HG03060 (cell line): ENCODE data around the gene CEP295NL.
"Not testable (repeated sequence)": the region's sequence is repeated elsewhere in the genome, so short reads cannot be mapped to it uniquely, and the experiment has no call there.

Experiments used
- ATAC-seq: cut with Tn5 transposase; IDR thresholded peaks from one replicate; pipeline ENCODE4 v1.9.1; 2021; ENCODE audit warnings: low read depth, moderate number of reproducible peaks; ENCODE audit not compliant: unreplicated experiment

CEP295NL gene

GRCh38 chr17:78903101-78903779 is at the start of gene CEP295NL:
Gene CEP295NL, minus strand, starts transcription at chr17:78903201. Its CDS starts 1,373 bp downstream, at chr17:78901828.
- no peak for ATAC-seq

- no peak for ATAC-seq
Measured at GRCh38 chr17:78952706-78953105, 49.7 kb upstream of the CEP295NL start.

- ATAC-seq, result no peak
Measured at GRCh38 chr17:78951967-78952551, 49.1 kb upstream of the CEP295NL start.

- ATAC-seq, result no peak
Measured at GRCh38 chr17:78950870-78951269, 47.9 kb upstream of the CEP295NL start.

- ATAC-seq, result no peak
Measured at GRCh38 chr17:78947235-78948149, 44.5 kb upstream of the CEP295NL start.

GRCh38 chr17:78946631-78947030 is 43.6 kb upstream of the CEP295NL start:
- ATAC-seq, result no peak

- ATAC-seq, result no peak
Measured at GRCh38 chr17:78946131-78946530, 43.1 kb upstream of the CEP295NL start.

DNA sequence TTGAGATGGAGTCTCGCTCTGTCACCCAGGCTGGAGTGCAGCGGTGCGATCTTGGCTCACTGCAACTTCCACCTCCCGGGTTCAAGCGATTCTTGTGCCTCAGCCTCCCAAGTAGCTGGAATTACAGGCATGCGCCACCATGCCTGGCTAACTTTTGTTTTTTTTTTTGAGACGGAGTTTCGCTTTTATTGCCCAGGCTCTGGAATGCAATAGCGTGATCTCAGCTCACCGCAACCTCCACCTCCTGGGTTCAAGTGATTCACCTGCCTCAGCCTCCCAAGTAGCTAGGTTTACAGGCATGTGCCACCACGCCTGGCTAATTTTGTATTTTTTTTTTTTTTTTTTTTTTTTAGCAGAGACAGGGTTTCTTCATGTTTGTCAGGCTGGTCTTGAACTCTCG is 42.5 kb upstream of the CEP295NL start:
- ATAC-seq, result not testable (repeated sequence)

DNA sequence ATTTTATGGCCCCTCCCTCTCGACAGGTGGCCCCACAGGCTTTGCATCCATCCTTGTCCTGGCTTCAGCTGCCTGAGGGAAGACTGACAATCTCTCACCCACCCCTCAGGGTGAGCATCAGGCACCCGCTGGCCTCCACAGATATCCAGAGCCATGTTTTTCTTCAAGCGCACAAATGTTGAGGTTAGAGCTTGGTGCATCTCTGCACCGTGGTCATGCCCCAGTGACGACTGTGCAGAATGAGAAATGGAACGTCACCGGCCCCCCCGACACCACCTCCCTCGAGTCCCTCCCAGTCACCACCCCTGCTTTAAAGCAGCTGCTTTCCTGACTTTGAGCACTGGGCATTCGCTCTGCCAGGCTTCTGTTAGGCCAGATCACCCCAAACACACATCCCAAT is 42.0 kb upstream of the CEP295NL start:
- ATAC-seq, result no peak

- no peak for ATAC-seq
Measured at GRCh38 chr17:78944026-78944425, 41.0 kb upstream of the CEP295NL start.

DNA sequence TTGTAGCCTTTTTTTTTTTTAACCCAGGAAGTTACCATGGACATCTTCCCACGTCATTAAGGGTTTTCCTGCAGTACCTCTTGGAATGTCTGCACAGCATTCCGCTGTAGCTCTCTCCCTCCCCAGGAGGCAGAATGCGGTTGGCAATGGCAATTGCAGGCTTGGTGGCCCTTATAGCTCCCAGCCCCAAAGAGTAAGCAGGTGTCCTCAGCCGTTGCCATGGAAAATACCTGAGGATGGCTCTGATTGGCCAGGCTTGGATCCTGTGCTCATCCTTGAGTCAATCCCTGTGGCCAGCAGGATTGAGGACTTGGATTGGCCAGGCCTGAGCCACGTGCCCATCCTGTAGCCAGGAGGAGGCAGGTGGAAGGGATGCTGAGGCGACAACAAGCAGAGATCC is 37.7 kb upstream of the CEP295NL start:
- no peak for ATAC-seq

GRCh38 chr17:78940258-78940657 is 37.3 kb upstream of the CEP295NL start:
- ATAC-seq, result no peak

DNA sequence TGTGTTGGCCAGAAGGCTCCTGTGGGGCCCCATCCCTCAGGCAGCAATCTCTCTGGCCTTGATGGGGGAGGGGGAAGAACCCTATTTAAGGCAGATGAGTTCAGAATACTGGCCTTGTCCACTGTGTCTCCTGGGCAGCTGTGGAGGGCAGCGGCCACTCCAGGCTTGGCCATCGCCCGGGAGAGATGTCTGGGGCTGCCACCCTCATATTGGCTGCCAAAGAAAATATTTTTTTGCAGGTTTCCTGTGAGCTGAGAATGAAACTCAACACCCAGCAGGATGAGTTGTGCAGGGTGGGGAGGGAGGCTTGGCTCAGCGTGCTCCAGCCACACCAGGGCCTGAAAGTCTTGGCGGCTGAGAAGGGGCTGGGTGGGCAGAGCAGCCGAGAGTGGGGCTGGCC is 36.6 kb upstream of the CEP295NL start:
- no peak for ATAC-seq

DNA sequence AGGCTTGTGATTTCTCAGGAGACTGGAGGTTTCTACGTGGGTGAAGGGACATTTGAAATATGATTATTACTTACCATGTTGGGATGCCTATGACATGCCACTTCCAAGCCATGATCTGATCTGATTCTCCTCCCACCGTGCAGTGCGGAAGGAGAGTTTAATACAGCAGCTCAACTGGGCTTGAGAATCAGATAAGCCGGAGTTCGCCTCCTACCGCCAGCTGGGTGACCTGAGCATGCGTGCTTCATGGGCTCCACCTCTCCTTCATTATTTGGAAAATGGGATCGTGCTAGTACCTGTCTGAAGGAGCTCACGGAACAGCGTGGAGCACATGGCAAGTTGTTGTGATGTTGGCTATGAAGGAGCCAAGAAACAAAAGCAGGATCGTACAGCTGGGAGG is 34.6 kb upstream of the CEP295NL start:
- ATAC-seq, result no peak

GRCh38 chr17:78935419-78936323 is 32.7 kb upstream of the CEP295NL start:
- no peak for ATAC-seq

DNA sequence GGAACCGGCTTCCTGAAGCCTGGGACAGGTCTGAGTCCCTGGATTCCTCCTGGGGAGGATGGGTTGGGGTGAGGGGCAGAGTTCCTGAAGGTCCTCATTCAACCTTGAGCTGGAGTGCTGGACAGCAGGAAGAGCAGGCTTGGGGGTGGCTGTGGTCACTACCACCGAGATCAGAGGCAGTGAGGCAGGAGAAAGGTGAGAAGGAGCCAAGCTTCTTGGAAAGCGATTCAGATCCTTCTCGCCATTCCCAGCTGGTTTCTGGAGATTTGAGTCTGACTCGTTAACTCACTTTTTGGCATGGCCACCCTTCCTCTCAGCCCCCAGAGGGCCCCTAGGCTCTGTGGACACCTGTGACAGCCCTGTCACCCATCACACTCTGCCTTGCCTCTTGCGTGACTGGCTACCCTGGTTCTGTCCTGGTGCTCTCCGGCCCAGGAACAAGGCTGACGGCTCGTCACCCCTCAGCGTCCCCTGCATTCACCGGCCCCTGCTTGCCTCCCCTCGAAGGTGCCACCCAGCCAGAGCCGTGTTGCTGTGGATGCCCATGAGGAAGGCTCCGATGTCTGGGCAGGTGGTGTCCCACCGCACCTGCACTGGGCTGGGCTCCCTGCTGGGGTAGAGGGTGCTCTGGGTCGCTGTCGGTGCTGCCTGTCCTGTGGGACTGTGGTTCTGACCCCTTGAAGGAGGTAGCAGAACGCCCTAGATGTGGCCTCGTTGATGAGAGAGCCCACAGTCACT is 31.8 kb upstream of the CEP295NL start:
- ATAC-seq, result no peak

DNA sequence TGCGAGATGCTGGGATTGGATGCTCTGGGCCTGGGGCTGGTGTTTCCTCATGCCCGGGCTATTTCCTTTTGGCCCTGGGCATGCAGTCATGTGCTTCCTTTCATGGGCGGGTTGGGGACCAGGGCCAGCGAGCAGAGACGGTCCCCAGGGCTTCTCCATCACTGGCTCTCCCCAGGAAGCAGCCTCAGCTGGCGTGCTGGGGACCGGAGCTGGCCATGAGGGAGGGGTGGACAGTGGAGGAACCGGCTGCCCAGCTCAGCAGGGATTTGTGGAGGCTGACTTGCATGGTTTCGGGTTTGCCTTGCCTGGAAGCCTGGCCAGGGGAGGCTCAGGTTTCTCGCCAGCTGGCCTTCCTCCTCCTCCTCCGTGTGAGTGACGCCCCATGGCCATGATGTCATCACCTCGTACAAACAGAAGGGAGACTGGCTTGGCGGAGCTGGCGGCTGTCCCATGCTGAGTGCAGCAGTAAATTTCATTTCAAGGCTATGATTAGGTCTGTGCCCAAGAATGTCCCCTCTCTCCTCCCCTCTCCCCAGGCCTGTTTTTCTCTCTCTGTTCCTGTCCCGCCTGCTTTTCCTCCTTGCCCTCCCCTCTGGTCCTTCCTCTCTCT is 31.1 kb upstream of the CEP295NL start:
- ATAC-seq, result no peak

DNA sequence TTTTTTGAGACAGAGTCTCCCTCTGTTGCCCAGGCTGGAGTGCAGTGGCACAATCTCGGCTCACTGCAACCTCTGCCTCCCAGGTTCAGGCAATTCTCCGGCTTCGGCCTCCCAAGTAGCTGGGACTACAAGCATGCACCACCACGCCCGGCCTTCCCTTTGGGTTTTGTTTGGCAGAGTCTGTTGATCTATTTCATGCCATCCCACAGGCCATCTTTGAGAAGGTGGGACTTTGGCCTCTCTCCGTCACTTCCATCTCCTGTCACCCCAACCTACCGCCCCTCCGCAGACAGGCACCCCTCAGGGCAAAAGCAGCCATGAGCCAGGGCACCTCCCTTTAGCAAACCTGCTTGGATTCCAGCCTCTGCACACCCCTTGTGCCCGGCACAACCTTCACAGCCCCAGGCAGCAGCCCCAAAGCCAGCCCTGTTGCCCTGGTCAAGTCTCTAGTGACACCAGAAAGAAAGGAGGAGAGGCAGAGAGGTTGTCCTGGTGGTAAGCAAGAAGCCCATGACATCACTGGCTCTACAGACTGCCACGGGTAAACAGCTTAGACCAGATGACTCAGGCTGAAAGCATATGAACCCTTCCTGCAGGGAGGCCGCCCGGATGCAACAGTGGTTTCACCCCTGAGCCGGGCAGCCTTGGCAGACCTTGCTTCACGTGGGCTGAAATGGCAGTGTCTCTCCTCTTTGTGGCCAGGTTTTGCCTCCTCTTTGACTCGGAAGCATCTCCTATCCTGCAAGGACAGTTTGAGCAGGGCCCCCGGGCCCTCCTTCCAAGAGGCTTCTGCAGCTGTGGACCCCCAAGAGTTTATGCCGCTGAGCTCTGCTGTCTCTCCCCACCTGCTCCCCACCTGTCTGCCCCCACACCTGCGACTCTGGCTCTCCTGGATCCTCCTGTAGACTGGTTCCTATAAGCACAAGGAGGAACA is 30.3 kb upstream of the CEP295NL start:
- no peak for ATAC-seq
